OCI-LY7 (cell line): ENCODE results near the gene PLSCR2. TPM values are rescaled to one million over a fixed set of nuclear protein-coding genes. Genes with fewer than 3 reads are reported as not detected.

Source experiments
- BruUV-seq: library from RNA; stranded (reverse); fragments of 400-500 nt; replicated peaks from 2 replicates; lab custom pipeline; 2021; lab: Mats Ljungman, UMichigan
- CTCF ChIA-PET: fragments of 300-600 bp; sonication (Branson Sonifier 250); formaldehyde crosslinking; loops from one replicate; lab custom pipeline; 2022; ENCODE audit warnings: antibody characterized with exemption; ENCODE audit not compliant: unreplicated experiment; lab: Charles Lee
- POLR2A ChIA-PET: fragments of 300-600 bp; sonication (Branson Sonifier 250); formaldehyde crosslinking; loops from one replicate; lab custom pipeline; 2022; ENCODE audit warnings: antibody characterized with exemption; lab: Charles Lee
- DNase-seq: peaks from one replicate; pipeline ENCODE4 v3.0.0-alpha.2; 2015; ENCODE audit warnings: low spot score
- H2AFZ ChIP-seq: fragments of 200-600 bp; sonication (generic), shearing (Covaris generic); 2 replicates; pipeline ENCODE4 v1.6.1; 2014; ENCODE audit warnings: mild to moderate bottlenecking, antibody characterized with exemption, low read length, moderate library complexity
- H3K27ac ChIP-seq: fragments of 200-600 bp; sonication (generic); 2 replicates; pipeline ENCODE4 v1.5.1; 2014; ENCODE audit warnings: mixed run types, low read depth, mild to moderate bottlenecking, moderate library complexity, low read length, inconsistent platforms; ENCODE audit not compliant: poor library complexity, severe bottlenecking
- H3K36me3 ChIP-seq: fragments of 200-600 bp; sonication (generic); 2 replicates; pipeline ENCODE4 v1.6.1; 2014; ENCODE audit warnings: mild to moderate bottlenecking, antibody characterized with exemption, low read length, moderate library complexity, mixed read lengths; ENCODE audit not compliant: insufficient read depth
- H3K4me1 ChIP-seq: fragments of 200-600 bp; sonication (generic); 2 replicates; pipeline ENCODE4 v1.5.1; 2014; ENCODE audit warnings: mild to moderate bottlenecking, low read length; ENCODE audit not compliant: insufficient read depth, poor library complexity, severe bottlenecking
- H3K4me2 ChIP-seq: fragments of 200-600 bp; sonication (generic); 2 replicates; pipeline ENCODE4 v1.6.1; 2014; ENCODE audit warnings: mild to moderate bottlenecking, low read length
- H3K4me3 ChIP-seq: fragments of 200-600 bp; sonication (generic); 2 replicates; pipeline ENCODE4 v1.5.1; 2014; ENCODE audit warnings: mild to moderate bottlenecking, low read depth, low read length; ENCODE audit not compliant: poor library complexity, severe bottlenecking
- H3K79me2 ChIP-seq: fragments of 200-600 bp; sonication (generic); 2 replicates; pipeline ENCODE4 v1.6.1; 2016; ENCODE audit warnings: low read depth, mild to moderate bottlenecking, low read length, moderate library complexity, mixed read lengths; ENCODE audit not compliant: insufficient read depth
- H3K9me2 ChIP-seq: fragments of 200-600 bp; sonication (generic); 2 replicates; pipeline ENCODE4 v1.6.1; 2016; ENCODE audit warnings: mild to moderate bottlenecking, low read length, mixed read lengths; ENCODE audit not compliant: insufficient read depth
- H3K9me3 ChIP-seq: fragments of 200-600 bp; sonication (generic); 2 replicates; pipeline ENCODE4 v1.6.1; 2014; ENCODE audit warnings: mild to moderate bottlenecking, mixed run types, low read length, mixed read lengths
- H4K20me1 ChIP-seq: fragments of 200-600 bp; sonication (generic); 2 replicates; pipeline ENCODE4 v1.6.1; 2014; ENCODE audit warnings: mild to moderate bottlenecking, antibody characterized with exemption, low read length, moderate library complexity, mixed read lengths; ENCODE audit not compliant: insufficient read depth
- CTCF ChIP-seq: fragments of 200-600 bp; sonication (generic); conservative IDR thresholded peaks from 2 replicates; pipeline ENCODE4 v1.5.1; 2014; ENCODE audit warnings: mild to moderate bottlenecking, antibody characterized with exemption, low read length, moderate library complexity, mixed read lengths
- EZH2phosphoT487 ChIP-seq: fragments of 200-600 bp; sonication (generic); IDR thresholded peaks from 2 replicates; pipeline ENCODE4 v1.6.1; 2018; ENCODE audit warnings: low read depth, borderline replicate concordance, mild to moderate bottlenecking, mixed run types, antibody characterized with exemption, low read length, moderate library complexity, mixed read lengths
- intact Hi-C: fragments of 100-400 bp; cut with micrococcal nuclease; formaldehyde crosslinking; loops from one replicate; pipeline ENCODE4 v1.10.0; 2022; ENCODE audit not compliant: unreplicated experiment
- total RNA-seq, 2 experiments: library from RNA; depleted of rRNA in 1 of 2; stranded (reverse); fragments of >200 nt in 1 of 2; shearing (Covaris generic) in 1 of 2; gene quantifications; 2 replicates each; pipeline ENCODE4 v1.2.3, GENCODE V29; 2014 to 2022

PLSCR2 gene
- total RNA-seq, 2 experiments from 2014 or later, result not detected

- intact Hi-C loops, result no loop called here
- BruUV-seq, result no TSS peak
- Histone ChIP-seq H3K9me3 (no peaks in the 10 kb centered on the region), H3K27ac (no peak overlapping the region), H3K36me3 (no peaks in the 10 kb centered on the region), H2AFZ (no peak overlapping the region), H3K9me2 (no peaks in the 10 kb centered on the region), H3K4me1 (no peaks in the 10 kb centered on the region), H3K4me3 (no peak overlapping the region), H3K4me2 (no peak overlapping the region), H3K79me2 (no peaks in the 10 kb centered on the region), H4K20me1 (no peaks in the 10 kb centered on the region)
- ChIA-PET POLR2A (interaction anchor here (0.7 kb wide), 1 partner anchor 178 kb away, joined by 3 read pairs; no protein-coding TSS in a partner anchor), CTCF (no interaction called here)
- DNase-seq, result no peak
- TF ChIP-seq CTCF (no peak), EZH2phosphoT487 (no peak)
These were observed 72.6 kb downstream of the PLSCR2 start for GRCh38 chr3:146396792-146397191.

- H3K4me2 ChIP-seq, result no peak overlapping the region
- intact Hi-C loops, result no loop called here
- no peaks in the 10 kb centered on the region for H3K4me1 ChIP-seq
- no peak for TF ChIP-seq EZH2phosphoT487
- H4K20me1 ChIP-seq, result no peaks in the 10 kb centered on the region
- no peak overlapping the region for H3K4me3 ChIP-seq
- H3K27ac ChIP-seq, result no peak overlapping the region
- no peaks in the 10 kb centered on the region for H3K9me2 ChIP-seq
- no TSS peak for BruUV-seq
- ChIA-PET CTCF (no interaction called here), POLR2A (no interaction called here)
- no peak for DNase-seq
- no peak overlapping the region for H2AFZ ChIP-seq
- no peaks in the 10 kb centered on the region for H3K36me3 ChIP-seq
- no peaks in the 10 kb centered on the region for H3K79me2 ChIP-seq
- no peaks in the 10 kb centered on the region for H3K9me3 ChIP-seq
These were observed 74.2 kb downstream of the PLSCR2 start for GRCh38 chr3:146395164-146395563.

- CTCF ChIA-PET, result no interaction called here
- no peaks in the 10 kb centered on the region for H4K20me1 ChIP-seq
- no peaks in the 10 kb centered on the region for H3K36me3 ChIP-seq
- H3K9me2 ChIP-seq, result no peaks in the 10 kb centered on the region
- no peaks in the 10 kb centered on the region for H3K9me3 ChIP-seq
- POLR2A ChIA-PET, result no interaction called here
- H3K4me1 ChIP-seq, result no peaks in the 10 kb centered on the region
- BruUV-seq, result no TSS peak
- no peak for DNase-seq
- H2AFZ ChIP-seq, result no peak overlapping the region
- H3K27ac ChIP-seq, result no peak overlapping the region
- H3K4me2 ChIP-seq, result no peak overlapping the region
- no peak overlapping the region for H3K4me3 ChIP-seq
- no peaks in the 10 kb centered on the region for H3K79me2 ChIP-seq
- intact Hi-C loops, result no loop called here
- TF ChIP-seq EZH2phosphoT487, result no peak
- no peak for TF ChIP-seq CTCF
These were observed 78.4 kb downstream of the PLSCR2 start for GRCh38 chr3:146390957-146391356.
